NCI-H1694 treated with DMSO at 0.1 percent for 48 hours (cell line): ENCODE results near the gene FGF14.
"Not testable (repeated sequence)": the region's sequence is repeated elsewhere in the genome, so short reads cannot be mapped to it uniquely, and the experiment has no call there.

Experiments used
- DNase-seq: peaks from one replicate; lab custom pipeline; 2025; lab: John Stamatoyannopoulos, UW

Gene FGF14

DNA sequence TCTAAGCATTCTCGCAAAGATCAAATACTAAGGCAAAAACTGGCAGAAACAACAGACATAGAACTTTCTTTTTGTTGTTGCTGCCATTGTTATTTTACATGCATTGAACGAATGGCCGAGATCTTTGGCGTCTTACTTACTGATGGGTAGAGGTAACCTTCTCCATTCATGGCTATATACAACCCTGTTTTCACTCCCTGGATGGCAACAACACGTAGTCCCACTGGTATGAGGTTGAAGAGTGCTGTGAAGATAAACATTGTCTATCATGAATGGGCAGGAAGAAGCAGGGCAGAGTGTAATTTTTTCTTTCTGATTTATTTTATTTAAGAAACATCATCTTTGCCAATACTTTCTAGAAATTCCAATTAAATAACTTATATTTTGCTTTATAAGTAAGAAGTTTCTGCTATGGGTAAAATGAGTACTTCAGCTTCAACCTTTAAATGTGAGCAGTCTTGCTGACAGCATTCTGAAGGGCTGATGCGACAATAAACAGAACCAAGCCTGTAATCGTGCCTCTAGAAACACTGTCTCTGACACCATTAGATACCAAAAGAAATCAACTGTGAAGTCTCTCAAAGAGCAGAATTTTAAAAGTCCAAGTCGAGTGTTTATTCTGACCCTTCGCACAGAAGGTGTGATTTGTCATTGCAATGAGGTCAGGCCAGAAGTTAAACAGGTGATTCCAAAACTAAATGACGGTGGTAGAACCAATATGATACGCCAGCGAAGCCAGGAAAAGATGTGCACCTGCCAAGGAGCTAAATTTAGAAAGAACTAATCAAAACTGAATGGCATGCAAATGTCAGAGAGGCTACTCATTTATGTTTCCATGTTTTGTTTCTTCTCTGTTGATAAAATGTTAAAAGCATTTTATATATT is 533.0 kb downstream of the FGF14 start:
- DNase-seq: no peak

DNA sequence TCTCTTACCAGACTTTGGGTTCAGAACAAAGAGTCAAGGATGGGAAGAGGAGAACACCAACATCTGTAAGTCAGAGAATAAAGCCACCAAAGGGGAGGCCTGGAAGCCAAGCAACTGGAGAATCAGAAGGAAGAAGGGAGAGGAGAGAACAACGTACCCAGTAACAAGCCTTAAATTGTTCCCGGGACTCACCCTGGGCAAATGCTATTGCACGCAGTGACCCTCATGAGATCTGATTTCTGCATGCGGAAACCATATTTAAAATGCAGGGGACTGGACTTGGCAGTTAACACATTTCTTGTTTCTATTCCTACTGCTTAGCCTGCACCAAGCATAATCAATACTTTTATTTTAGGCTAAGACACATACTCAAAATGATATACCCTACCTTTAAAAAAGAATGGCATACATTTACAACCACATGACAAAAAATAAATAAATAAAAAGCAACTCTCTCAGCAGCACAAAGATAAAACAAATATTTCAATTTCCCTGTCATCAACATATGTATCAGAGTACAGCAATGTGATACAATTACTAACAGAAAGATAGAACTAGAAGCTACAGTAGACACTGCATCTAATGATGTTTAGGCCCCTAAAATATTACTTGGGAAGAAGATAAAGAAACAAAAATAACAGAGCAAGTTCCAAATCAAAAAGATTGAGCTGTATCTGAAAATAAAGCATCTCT is 534.8 kb downstream of the FGF14 start:
- DNase-seq: no peak

DNA sequence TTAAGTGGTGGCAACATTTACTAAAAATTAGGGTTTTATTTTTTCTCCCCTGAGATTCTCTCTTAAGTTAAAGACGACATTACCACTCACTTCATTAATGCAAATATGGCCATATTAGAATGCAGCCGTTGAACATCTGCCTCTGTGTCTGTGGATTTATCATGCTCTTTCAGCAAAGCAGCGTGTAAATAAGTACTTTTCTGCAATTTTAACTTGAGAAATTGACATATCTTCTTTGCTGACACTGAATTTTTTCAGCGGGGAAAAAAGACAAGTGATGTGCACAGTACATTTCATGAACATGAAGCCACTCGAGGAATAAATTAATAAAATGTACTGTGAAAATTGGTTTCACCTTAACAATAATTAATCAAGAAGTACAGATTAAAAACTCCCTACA is 543.0 kb downstream of the FGF14 start:
- DNase-seq: no peak

DNA sequence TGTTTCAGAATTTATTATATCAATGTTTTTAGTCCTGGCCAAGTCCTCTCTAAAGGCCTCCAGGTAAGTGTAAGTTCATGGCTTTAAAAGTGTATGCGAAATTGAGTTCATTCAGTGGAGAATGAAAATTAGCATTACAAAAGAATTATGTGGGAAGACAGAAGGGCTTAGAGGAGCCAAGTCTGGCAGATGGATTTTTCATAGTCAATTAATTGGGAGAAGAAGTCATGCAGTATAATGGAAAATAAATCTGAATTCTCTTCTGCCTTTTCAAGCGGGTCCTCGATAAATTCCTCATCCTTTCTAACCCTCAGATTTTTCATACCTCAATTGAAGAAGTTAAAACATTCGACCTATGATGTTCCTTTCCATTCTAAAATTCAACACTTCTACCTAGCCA is 555.1 kb downstream of the FGF14 start:
- peak; percentile 6 for DNase-seq

DNA sequence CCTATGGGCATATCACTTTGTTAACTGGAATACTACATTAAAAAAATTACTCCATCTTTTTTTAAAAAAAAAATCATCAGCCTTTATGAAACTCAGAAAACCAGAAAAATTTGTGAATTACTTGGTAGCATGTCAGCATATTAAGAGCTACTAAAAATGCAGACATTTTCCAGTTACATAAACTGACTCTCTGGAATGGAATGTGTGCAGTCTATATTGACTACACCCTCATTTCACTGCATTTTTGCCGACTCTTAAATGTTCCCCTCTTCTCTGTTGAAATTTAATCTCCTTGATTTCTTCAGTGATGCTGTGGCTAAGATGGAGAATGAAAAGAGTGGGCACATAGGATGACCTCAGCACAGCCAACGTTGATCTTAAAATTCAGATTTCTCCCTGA is 555.6 kb downstream of the FGF14 start:
- no peak for DNase-seq

DNA sequence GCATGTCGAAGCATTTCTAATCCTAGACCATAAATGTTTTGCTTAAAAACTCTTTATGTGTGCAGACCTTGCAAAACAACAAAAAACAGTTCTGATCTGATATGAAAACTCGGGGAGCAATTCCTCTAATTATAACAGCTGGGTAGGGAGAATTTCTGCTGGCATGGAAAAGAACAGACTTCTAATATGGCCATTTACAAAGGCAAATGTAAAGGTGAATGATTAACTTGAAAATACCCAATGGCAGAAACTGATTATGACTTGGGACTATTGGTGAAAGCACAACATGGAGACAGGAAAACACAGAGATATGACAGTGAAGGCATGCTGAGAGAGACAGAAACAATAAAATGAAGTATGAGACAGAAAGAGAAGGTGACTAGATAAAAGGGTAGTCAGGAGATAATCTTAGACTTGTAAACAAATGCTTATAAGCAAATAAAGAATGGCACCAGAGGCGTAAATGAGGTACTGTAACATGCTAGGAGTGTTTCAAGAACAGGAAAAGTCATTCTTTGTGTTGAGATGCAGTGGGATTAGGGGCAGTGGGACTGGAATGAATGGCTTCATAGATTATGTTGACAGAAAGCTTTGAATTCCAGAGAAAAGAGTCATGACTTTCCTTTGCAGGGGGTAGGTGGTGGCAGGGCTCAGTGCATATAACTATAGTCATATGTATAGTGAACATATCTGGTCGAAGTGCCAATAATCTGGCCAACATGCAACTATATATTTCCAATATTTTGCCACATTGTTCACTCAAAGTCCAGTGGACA is 556.4 kb downstream of the FGF14 start:
- no peak for DNase-seq

DNA sequence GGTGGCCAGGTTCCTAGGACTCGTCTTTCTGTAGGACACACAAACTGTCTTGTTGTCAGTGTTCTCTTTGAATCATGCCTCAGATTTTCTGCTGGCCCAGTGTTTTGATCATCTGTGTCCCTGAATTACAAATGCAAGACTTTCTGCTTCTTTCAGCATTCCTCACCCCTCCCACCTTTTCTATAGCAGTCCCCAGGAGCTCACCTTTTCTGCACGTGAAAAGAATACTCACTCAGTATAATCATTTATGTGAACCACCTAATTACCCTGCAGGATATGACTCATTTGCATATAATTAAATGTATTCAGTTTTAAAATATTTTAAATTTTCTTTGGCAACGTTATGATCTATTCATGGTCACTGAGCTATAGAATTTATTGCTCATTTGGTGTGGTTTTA is 560.1 kb downstream of the FGF14 start:
- DNase-seq: no peak

DNA sequence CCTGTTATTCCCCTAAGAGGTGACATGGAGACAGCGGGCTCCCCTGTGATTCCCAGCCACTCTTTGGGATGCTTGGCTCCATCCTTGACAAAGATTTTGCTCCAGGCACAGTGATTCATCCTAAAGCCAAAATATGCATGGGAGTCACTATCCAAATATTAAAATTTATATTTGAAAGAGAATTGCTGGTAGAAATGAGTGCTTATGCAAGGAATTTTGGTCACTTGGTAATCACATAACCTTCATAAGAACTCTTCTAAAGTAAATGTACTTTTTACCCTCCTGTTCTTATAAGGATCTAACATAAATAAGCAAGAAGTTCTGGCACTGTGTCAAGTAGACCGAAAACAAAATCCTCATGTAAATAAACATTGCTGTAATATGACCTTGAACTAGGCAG is 563.5 kb downstream of the FGF14 start:
- no peak for DNase-seq

DNA sequence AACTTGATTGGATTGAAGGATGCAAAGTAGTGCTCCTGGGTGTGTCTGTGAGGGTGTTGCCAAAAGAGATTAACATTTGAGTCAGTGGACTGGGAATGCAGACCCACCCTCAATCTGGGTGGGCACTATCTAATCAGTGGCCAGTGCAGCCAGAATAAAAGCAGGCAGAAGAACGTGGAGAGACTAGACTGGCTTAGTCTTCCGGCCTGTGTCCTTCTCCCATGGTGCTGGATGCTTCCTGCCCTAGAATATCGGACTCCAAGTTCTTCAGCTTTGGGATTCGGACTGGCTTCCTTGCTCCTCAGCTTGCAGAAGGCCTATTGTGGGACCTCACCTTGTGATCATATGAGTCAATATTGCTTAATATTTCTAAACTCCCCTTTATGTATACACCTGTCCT is 564.1 kb downstream of the FGF14 start:
- not testable (repeated sequence) for DNase-seq

DNA sequence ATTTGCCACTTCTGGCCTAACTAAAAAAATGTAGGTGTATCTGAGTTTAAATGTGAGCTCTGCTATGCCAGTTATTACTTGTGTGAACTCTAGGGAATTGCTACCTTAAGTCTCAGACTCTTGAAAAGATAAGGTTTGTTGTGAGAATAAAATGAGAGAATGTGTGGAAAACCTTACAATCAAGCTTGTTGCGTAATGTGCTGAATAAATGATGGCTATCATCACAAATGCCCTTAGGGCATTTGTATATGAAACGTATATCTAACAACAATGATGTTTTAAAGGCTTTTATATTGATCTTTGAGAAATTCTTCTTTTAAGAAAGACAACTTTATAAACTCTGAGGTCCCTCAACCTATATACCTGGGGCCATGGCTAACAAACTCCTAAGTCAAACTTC is 564.6 kb downstream of the FGF14 start:
- DNase-seq: no peak

DNA sequence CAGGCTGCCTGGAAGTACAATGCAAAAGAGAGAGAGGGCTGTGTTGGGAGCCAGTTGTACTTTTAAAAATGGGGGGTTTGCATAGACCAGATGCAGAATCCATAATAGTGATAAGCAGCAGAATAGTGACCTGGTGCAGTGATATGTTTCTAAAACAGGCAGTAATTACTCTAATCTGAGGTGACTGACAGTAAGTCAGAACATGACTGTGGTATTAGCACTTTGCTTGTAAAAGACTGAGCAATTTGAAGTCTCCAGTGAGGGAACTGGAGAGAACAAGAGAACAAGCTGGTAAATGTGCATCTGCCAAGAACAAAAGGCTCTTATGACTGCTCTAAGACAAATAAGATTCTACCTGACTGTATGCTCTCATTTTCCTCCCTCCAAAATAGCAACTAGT is 565.9 kb downstream of the FGF14 start:
- no peak for DNase-seq

DNA sequence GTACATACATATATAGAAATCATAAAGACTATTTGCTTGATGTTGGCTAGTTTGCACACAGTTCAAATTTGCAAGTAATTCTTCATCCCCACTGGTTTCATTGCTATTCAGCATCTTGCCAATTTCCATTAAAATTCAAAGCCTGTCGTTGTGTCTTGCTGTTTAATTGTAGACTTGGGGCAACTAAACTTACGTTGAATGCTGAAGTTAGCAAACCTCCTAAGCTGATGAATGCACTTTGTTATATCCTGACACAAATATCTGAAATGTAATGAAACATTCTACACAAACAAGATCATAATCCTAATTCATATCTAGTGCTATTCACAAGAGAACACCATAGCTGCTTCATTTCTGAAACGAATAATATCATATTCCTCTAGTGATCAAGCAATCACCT is 568.2 kb downstream of the FGF14 start:
- no peak for DNase-seq

DNA sequence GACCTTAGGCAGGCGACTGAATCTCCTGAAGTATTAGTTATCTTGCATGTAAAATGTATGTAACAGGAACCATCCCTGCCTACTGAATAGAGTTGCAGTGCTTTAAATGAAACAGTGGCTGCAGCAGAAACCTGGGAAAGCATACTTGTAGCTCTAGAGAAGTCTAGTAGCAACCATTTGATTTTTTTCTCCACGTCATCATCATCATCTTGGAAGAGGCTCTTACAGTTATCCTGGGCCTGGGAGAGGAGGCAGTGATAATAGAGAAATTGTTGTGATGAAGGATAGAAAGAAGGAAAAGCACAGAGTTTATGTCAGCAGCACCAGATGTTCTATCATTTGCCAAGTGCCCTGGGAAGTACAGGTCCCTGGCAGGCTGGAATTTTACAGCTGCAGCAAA is 571.8 kb downstream of the FGF14 start:
- DNase-seq: no peak

DNA sequence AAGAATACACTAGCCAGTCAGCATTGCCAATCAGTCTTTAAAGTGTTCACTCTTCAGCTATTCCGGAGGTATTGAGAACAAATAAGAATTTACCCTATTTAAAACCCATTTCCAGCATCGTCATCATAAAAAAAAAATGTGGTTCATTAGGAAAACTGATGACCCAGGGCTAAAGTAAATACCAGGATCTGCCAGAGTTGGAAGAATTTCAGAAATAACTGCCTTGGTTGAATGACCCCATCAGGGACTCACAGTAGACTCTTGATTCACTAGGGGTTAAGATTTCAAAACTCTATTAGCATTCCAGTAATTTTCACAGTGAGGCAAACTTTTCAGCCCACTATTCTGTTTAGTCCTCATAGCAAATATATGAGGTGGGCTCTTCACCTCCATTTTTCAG is 572.4 kb downstream of the FGF14 start:
- DNase-seq: no peak

DNA sequence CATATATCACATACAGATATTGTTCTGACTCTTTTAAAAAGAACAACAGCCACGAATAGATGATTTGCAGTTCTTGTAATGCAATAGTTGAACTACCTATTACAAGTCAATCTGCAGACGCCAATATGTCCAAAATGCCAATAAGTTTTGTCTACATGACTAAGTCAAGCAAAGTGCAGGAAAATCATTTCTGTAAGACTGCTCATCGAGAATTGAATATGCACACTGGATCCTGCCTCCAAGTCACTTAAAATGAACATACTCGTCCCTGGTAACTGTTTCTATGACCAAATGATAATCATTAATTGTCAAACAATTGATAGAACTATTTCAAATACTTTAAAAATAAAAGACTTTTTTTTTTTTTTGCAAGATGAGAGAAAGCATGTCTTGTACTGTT is 573.7 kb downstream of the FGF14 start:
- no peak for DNase-seq

DNA sequence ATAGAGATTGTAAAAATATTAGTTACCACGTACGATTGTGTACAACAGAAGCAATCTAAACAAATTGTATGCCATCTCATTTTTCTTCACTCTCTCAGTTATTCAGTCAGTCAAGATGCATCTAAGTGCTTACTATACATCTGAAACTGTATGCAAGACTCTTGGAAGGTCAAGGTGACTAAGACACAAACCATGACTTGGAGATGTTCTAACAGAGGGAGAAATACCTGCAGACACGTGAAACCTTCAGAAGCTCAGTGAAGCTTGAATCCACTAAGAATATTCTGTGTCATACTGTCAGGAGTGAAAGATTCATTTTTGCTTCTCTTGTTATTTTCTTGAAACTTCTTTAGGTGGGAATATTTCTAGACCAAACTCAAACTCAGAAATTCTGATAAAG is 584.0 kb downstream of the FGF14 start:
- DNase-seq: no peak

DNA sequence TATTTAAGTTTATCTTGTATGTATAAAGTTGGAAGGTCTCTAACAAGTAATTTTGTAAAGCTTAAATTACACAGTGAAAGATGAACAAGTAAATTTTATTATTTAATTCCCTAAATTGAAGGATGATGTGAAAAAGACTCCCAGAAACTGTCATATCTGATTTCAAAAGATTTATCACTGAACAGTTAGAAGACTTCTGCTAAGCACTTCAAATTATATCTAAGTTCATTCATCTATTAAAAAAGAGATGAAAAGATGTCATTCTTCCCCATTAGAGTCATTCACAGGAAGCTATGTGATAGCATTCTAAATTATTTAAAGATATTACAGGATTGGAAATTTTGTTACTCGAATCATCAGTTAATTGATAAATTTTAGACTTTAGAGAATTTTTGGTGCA is 590.0 kb downstream of the FGF14 start:
- no peak for DNase-seq

DNA sequence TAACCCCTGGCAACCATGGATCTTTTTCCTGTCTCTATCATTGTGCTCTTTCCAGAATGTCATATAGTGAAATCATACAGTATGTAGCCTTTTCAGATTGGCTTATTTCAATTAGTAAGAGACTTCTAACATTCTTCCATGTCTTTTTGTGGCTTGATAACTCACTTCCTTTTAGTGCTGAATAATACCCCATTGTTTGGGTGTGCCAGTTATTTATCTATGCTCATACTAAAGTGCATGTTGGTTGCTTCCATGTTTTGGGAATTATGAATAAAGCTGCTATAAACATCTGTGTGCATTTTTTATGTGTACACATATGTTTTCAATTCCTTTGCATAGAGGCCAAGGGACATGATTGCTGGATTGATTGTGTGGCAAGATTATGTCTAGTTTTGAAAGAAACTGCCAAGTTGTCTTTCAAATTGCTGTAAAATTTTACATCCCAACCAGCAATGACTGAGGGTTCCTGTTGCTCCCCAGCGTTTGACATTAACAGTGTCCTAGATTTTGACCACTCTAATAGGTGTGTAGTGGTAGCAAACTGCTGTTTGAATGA is 590.5 kb downstream of the FGF14 start:
- DNase-seq: no peak

DNA sequence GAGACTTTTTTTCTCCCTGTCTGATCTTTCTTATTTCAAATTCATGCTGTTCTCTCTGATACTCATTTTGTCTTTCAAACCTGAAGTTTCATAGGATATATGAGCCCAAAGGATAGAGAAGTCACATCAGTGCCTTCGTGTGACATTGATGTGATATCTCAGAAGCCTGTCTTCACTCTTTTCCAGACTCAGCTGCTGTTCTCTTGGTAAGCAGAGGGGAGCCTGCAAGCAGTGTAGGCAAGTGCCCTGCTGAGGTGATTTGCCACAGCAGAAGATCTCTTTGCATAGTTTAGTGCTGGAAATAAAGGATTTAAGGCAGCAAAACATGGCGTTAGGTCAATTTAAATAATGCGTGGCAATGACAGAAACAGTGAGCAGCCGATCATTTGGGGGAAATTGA is 602.7 kb downstream of the FGF14 start:
- DNase-seq: no peak

DNA sequence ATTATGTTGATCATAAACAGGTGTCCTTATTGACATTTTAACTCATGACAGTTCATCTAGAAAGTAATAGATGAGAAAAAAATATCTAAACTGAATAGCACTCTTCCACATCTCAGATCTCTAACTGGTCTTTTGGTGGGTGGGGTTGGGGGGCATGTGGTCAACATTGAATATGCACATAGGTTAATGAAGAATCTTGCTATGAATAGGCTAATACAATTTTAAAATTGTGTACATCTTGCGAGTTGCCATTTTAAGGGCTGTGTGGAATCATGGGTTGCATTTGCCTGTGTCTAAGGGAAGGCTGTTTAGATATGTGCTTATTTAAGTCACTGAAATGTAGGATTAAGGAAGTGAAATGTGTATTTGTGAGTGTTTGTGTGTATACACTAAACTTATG is 603.4 kb downstream of the FGF14 start:
- no peak for DNase-seq

DNA sequence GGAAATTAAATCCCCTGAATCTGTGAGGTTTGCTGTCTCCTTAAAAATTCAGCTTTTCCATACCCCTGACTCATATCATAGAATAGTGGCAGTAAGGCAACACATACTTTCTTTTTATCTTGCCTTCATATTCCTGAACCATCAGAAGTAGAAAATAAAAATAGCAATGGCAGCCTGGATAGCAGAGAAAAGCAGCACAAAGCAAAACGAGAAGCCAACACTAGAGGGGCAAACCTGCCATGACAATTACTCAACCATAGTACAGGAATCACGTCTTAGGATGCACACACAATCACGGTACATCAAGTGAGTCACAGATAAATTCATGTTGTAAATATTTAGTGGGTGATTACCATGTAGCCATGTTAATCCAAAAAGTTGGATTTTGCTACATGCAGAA is 606.4 kb downstream of the FGF14 start:
- no peak for DNase-seq

DNA sequence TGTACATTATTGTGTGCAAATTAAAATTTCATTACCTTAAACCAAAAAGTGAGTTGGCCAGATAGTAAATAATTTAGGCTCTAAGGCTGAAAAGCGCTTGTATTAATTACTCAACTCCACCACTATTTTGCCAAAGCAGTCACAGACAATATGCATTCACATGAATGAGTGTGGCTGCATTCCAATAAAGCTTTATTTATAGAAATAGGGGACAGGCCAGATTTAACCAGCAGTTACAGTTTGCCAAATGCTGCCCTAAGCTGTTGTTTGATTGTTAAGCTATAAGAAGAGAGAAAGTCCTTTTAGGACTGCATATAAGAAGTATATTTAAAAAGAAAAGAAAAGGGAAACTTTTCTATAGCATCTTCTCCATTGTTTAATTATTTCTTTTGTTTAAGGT is 606.8 kb downstream of the FGF14 start:
- DNase-seq: no peak

DNA sequence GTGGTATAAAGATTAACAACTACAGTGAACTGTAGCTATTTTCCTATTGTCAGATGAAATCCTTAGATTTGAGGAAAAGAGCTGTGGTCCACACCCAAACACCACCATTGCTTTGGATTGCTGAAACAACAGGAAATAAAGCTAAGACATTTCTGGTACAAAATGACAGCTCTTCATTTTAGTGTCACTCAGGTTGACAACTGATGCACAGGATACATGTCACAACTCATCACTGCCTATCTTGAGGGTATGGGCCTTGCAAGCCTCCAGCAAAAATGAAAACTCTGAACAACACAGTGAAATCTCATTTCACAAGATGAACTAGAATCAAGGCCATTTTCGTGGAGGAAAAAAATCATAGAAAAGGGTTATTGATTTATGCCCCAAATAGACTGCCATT is 609.7 kb downstream of the FGF14 start:
- DNase-seq: no peak
